ENCODE measurements around the gene BAG1. TPM values are rescaled to one million over a fixed set of nuclear protein-coding genes. Genes with fewer than 3 reads are reported as not detected.

BAG1 gene
- total RNA-seq, 1 donor, result 54.1 TPM

DNA sequence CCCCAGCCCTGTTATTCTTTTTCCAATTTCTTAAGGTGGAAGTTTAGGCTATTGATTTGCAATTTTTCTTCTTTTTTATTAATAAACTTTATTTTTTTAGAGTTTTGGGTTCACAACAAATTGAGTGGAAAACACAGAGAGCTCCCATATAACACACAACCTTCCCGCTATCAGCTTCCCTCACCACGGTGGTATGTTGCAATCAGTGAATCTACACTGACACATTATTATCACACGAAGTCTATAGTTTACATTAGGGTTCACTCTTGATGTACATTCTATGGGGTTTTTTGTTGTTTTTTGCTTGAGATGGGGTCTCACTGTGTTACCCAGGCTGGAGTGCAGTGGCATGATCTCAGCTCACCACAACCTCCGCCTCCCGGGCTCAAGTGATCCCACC is 21.0 kb upstream of the BAG1 start:
- TF ChIP-seq, protein P1, sequence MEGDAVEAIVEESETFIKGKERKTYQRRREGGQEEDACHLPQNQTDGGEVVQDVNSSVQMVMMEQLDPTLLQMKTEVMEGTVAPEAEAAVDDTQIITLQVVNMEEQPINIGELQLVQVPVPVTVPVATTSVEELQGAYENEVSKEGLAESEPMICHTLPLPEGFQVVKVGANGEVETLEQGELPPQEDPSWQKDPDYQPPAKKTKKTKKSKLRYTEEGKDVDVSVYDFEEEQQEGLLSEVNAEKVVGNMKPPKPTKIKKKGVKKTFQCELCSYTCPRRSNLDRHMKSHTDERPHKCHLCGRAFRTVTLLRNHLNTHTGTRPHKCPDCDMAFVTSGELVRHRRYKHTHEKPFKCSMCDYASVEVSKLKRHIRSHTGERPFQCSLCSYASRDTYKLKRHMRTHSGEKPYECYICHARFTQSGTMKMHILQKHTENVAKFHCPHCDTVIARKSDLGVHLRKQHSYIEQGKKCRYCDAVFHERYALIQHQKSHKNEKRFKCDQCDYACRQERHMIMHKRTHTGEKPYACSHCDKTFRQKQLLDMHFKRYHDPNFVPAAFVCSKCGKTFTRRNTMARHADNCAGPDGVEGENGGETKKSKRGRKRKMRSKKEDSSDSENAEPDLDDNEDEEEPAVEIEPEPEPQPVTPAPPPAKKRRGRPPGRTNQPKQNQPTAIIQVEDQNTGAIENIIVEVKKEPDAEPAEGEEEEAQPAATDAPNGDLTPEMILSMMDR (IDR thresholded peaks at IDR 0.05; ENCODE audit: insufficient read depth, low read length), result no peak

DNA sequence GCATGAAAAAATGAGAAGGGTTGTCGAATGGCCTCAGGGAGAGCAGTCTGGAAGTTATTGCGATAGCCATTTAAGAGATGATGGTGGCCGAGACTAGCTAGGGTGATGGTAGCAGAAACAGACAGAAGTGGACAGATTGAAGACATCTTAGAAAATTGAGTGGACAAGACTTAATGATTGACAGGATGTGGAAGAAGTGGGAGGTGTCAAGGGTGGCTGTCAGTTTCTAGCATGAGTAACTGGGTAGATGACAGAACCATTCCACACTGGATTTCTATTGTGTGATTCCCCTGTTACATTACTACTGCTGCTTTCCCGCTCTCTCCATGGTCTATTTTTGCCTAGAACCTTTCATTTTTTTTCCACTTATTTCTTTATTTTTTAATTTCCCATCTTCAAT is 13.0 kb upstream of the BAG1 start:
- no peak for DNase-seq (ENCODE audit: low read depth)
- TF ChIP-seq, protein P1 (IDR thresholded peaks at IDR 0.05; ENCODE audit: insufficient read depth, low read length), result no peak
- no peak overlapping the region for H3K4me3 ChIP-seq (ENCODE audit: low read depth, low read length)

More for the DNA sequence above, 21.0 kb upstream of the BAG1 start:
- no peak overlapping the region for H3K4me3 ChIP-seq (ENCODE audit: low read depth, low read length)
- no peak for DNase-seq (ENCODE audit: low read depth)

DNA sequence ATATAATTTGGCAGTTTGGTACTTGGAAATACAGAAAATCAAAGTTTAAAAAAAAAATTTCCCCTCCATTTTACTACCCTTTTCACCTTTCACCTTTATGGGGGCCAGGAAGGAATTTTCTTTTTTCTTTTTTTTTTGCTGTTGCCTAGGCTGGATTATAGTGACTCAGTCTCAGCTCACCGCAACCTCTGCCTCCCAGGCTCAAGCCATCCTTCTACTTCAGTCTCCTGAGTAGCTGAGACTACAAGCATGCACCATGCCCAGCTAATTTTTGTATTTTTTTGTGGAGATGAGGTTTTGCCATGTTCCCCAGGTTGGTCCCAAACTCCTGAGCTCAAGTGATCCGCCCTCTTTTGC is 9.4 kb upstream of the BAG1 start:
- no peak for DNase-seq (ENCODE audit: low read depth)
- TF ChIP-seq, protein P1 (IDR thresholded peaks at IDR 0.05; ENCODE audit: insufficient read depth, low read length), result no peak
- no peak overlapping the region for H3K4me3 ChIP-seq (ENCODE audit: low read depth, low read length)

DNA sequence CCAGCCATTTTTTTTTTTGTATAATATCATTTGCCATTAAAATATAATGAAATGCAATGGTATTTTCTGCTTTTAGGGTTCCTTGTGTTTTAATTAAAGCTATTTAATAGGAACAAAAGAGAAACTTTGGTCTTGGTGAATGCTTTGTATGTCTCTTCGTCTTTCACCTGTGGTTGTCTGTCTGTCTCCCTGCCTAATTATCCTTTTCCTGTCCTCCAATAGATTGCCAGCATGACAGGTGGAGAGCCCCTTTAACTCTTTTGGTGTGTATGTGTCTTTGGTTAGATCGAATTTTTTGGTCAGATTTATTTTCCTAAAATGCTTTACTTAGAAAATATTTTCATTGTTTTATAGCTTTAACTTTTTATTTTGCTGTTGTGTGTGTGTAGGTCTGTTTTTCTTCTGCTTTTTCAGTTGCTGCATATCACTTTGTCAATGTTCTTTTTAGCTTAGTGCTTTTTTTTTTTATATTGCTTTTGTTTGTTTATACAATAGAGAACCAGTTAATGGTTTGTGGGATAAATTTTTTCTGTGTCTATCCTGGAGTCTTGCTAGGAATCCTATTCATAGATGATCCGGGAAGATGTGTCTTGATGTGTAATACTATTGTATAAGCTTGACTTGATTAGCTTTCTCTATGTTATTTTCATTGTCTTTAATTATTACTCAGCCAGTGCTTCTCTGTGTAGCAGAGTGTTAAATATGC is 8.9 kb upstream of the BAG1 start:
- DNase-seq (ENCODE audit: low read depth), result no peak
- no peak overlapping the region for H3K4me3 ChIP-seq (ENCODE audit: low read depth, low read length)
- TF ChIP-seq, protein P1 (IDR thresholded peaks at IDR 0.05; ENCODE audit: insufficient read depth, low read length), result no peak

DNA sequence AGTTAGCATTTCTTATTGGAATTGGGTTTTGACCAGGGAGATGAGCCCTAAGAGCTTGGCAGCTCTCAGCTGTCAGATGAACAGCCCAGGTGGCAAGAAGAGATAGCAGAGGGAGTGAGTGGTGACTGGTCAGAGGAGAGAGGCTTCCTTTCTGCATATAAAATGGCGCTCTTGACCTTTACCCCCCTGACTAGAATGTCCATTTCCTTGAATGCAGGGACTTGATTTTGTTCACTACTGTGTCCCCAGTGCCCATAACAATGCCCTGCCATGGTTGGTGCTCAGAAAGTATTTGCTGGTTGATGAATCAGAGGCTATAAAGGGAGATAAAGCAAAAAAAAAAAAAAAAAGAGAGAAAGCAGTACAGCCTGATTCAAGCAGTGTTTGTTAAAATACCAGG is 7.6 kb upstream of the BAG1 start:
- H3K4me3 ChIP-seq (ENCODE audit: low read depth, low read length), result no peak overlapping the region
- TF ChIP-seq, protein P1 (IDR thresholded peaks at IDR 0.05; ENCODE audit: insufficient read depth, low read length), result no peak
- DNase-seq (ENCODE audit: low read depth), result no peak

DNA sequence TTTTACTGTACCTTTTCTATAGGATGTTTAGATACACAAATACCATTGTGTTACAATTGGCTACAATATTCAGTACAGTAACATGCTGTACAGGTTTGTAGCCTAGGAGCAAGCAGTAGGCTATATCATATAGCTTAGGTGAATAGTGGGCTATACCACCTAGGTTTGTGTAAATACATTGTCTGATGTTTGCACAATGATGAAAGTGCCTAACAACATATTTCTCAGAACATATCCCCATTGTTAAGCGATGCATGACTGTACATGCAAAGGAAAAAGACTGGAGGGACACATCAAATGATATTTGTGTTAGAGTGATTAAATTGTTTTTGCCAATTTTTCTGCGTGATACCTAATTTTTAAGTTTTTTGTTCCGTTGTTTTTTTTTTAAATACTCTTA is 5.6 kb upstream of the BAG1 start:
- no peak overlapping the region for H3K4me3 ChIP-seq (ENCODE audit: low read depth, low read length)
- TF ChIP-seq, protein P1 (IDR thresholded peaks at IDR 0.05; ENCODE audit: insufficient read depth, low read length), result no peak
- DNase-seq (ENCODE audit: low read depth), result no peak

All from fibroblast of the aortic adventitia (primary cell).